Pancreas (tissue), 10 donors: ENCODE data around the gene CACNA2D3. TPM values are rescaled to one million over a fixed set of nuclear protein-coding genes. Genes with fewer than 3 reads are reported as not detected.

Experiments used
- ATAC-seq, 4 donors: fragments of 200-7000 bp; cut with Tn5 transposase; one replicate each; pipeline versions ENCODE4 v1.8.0 to v1.9.1; 2020; ENCODE audit warnings: mild to moderate bottlenecking in 4 of 4, moderate library complexity in 4 of 4
- DNase-seq, 6 donors: peaks; one replicate each; pipeline ENCODE4 v3.0.0-alpha.2; 2020
- FAIRE-seq: peaks from 2 replicates; lab custom pipeline; 2012; peaks lifted over from hg19 to GRCh38; lab: Jason Lieb, UNC
- H3K27ac ChIP-seq, 4 donors: fragments of 200-600 bp; sonication (generic); 1 replicate in 3 of 4; 2 replicates in 1 of 4; pipeline versions ENCODE4 v1.5.0 to v1.8.0; 2020
- H3K27me3 ChIP-seq, 4 donors: fragments of 200-600 bp; one replicate each; pipeline ENCODE4 v1.8.0; 2021
- H3K36me3 ChIP-seq, 3 donors: fragments of 200-600 bp; sonication (generic) in 1 of 3; one replicate each; pipeline versions ENCODE4 v1.5.0 to v1.8.0; 2020 to 2021
- H3K4me1 ChIP-seq, 3 donors: fragments of 200-600 bp; one replicate each; pipeline ENCODE4 v1.8.0; 2021
- H3K4me3 ChIP-seq, 4 donors: fragments of 200-600 bp; sonication (generic) in 2 of 4; one replicate each; pipeline versions ENCODE4 v1.5.0 to v1.8.0; 2020 to 2021
- H3K9me3 ChIP-seq, 4 donors: fragments of 200-600 bp; one replicate each; pipeline ENCODE4 v1.8.0; 2021
- WGBS, 2 donors: extraction: QIAGEN DNeasy Blood & Tissue Kit; methylation state at CpG; one replicate each; pipeline ENCODE4 v1.1.7; 2013; 5-methylcytosine and 5-hydroxymethylcytosine counted together
- intact Hi-C, 3 donors: fragments of 100-400 bp; cut with DNase I; formaldehyde crosslinking; loops; one replicate each; pipeline versions ENCODE4 v1.11.1 to v1.14.2; 2022
- polyA plus RNA-seq, 2 donors: library from polyadenylated mRNA; stranded (reverse); fragments of 200-250 nt; gene quantifications; one replicate each; pipeline ENCODE4 v1.2.3, GENCODE V29; 2013
- total RNA-seq, 6 donors: library from RNA; stranded (reverse); fragmentation: NEBNext Ultra II Directional in 4 of 6; extraction: Animal tissue kit (Norgen Biotek cat#: 25700) in 4 of 6; gene quantifications; one replicate each; pipeline versions ENCODE4 v1.2.1 to v1.2.4, GENCODE V29; 2021 to 2023
- TF ChIP-seq, protein P1 (sequence below), 4 donors: fragments of 200-600 bp; sonication (generic) in 3 of 4; IDR thresholded peaks; one replicate each; pipeline versions ENCODE4 v1.5.0 to v1.8.0; 2021; ENCODE audit warnings: antibody characterized with exemption in 4 of 4
- donor health status: healthy with polysubstance abuse.
- donor health status: DM: no; HTN: no; CAD: no; lungs with moderate emphysema.
- donor health status: DM: no; HTN: no; CAD: no.
- donor health status: control.
- donor health status: control.
- donor health status: Bipolar disorder and iron deficiency.
- donor health status: DM: yes; HTN: yes; CAD: no.
- donor health status: DM: no; HTN: no; CAD: no.
- donor health status: DM: no; HTN: no; CAD: no.
- donor health status: DM: yes; HTN: yes; CAD: no.

The CACNA2D3 gene
- total and polyA plus RNA-seq, 8 donors = 0.19 to 0.75 (median 0.37) TPM; not detected in 2

GRCh38 chr3:54621184-54621583, 498.8 kb downstream of the CACNA2D3 start:
- no peak for FAIRE-seq
- WGBS, 2 donors = 63 to 67% methylated on average over 8 of the region's 8 CpGs
- DNase-seq = no peak

DNA sequence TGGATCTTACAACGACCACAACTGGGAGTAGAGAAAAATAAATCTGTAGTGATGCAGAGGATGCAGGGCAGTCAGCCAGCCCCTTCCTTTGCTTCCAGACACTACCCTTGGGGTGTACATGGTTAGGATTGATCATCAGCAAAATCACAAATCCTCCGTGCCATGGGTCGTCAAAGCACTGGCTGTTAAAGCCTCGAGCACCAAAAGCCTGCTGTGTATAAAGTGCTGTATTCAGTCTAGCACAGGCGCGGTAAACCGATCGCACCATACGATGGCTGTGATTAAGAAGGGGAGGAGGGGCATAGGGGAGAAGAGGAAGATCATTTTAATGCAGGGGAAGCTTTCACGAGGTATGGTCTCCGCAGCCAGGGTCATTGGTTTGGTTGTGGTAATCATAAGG, 500.3 kb downstream of the CACNA2D3 start:
- WGBS, 2 donors = 67 to 78% methylated on average over 11 of the region's 11 CpGs
- no peaks in the 10 kb centered on the region for H3K4me1 ChIP-seq
- no peaks in the 10 kb centered on the region for H3K27me3 ChIP-seq

More at GRCh38 chr3:54621184-54621583, 498.8 kb downstream of the CACNA2D3 start:
- H3K4me1 ChIP-seq = no peaks in the 10 kb centered on the region
- TF ChIP-seq, protein P1, sequence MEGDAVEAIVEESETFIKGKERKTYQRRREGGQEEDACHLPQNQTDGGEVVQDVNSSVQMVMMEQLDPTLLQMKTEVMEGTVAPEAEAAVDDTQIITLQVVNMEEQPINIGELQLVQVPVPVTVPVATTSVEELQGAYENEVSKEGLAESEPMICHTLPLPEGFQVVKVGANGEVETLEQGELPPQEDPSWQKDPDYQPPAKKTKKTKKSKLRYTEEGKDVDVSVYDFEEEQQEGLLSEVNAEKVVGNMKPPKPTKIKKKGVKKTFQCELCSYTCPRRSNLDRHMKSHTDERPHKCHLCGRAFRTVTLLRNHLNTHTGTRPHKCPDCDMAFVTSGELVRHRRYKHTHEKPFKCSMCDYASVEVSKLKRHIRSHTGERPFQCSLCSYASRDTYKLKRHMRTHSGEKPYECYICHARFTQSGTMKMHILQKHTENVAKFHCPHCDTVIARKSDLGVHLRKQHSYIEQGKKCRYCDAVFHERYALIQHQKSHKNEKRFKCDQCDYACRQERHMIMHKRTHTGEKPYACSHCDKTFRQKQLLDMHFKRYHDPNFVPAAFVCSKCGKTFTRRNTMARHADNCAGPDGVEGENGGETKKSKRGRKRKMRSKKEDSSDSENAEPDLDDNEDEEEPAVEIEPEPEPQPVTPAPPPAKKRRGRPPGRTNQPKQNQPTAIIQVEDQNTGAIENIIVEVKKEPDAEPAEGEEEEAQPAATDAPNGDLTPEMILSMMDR (IDR thresholded peaks at IDR 0.05) = no peak
- H3K27me3 ChIP-seq = no peaks in the 10 kb centered on the region
- H3K36me3 ChIP-seq = no peaks in the 10 kb centered on the region
- no peak for ATAC-seq
- no peaks in the 10 kb centered on the region for H3K9me3 ChIP-seq
- no peak overlapping the region for H3K27ac ChIP-seq
- intact Hi-C loops = no loop called here
- no peak overlapping the region for H3K4me3 ChIP-seq

GRCh38 chr3:54625805-54626787, 503.7 kb downstream of the CACNA2D3 start:
- intact Hi-C loops = no loop called here
- Histone ChIP-seq H3K9me3 (no peaks in the 10 kb centered on the region), H3K36me3 (no peaks in the 10 kb centered on the region), H3K4me3 (no peak overlapping the region), H3K27me3 (no peaks in the 10 kb centered on the region), H3K4me1 (no peaks in the 10 kb centered on the region), H3K27ac (no peak overlapping the region)
- TF ChIP-seq, protein P1 (IDR thresholded peaks at IDR 0.05) = no peak
- DNase-seq (no peak), ATAC-seq (no peak), FAIRE-seq (no peak)
- 85 to 89% methylated on average over 43 of the region's 43 CpGs for WGBS, 2 donors

More for the DNA sequence above, 500.3 kb downstream of the CACNA2D3 start:
- H3K4me3 ChIP-seq = no peak overlapping the region
- no peak for DNase-seq
- ATAC-seq = no peak
- no peak overlapping the region for H3K27ac ChIP-seq
- no peaks in the 10 kb centered on the region for H3K36me3 ChIP-seq
- H3K9me3 ChIP-seq = no peaks in the 10 kb centered on the region
- no peak for FAIRE-seq
- intact Hi-C loops = no loop called here
- TF ChIP-seq, protein P1 (IDR thresholded peaks at IDR 0.05) = no peak

- intact Hi-C loops = no loop called here
- Histone ChIP-seq H3K27ac (no peak overlapping the region), H3K4me1 (no peaks in the 10 kb centered on the region), H3K4me3 (no peak overlapping the region), H3K36me3 (no peaks in the 10 kb centered on the region), H3K9me3 (no peaks in the 10 kb centered on the region), H3K27me3 (no peaks in the 10 kb centered on the region)
- FAIRE-seq = no peak
- ATAC-seq = no peak
- TF ChIP-seq, protein P1 (IDR thresholded peaks at IDR 0.05) = no peak
- 67 to 78% methylated on average over 3 of the region's 3 CpGs for WGBS, 2 donors
- DNase-seq = no peak
Measured at GRCh38 chr3:54628888-54629441, 506.6 kb downstream of the CACNA2D3 start.
